Caki2 (cell line): Measurements from ENCODE around the gene SIN3A. TPM values are rescaled to one million over a fixed set of nuclear protein-coding genes. Genes with fewer than 3 reads are reported as not detected.
"Not testable (repeated sequence)": the region's sequence is repeated elsewhere in the genome, so short reads cannot be mapped to it uniquely, and the experiment has no call there.

Experiments
- DNase-seq: peaks from one replicate; pipeline ENCODE4 v3.0.0-alpha.2; 2015; ENCODE audit warnings: low read depth
- in situ Hi-C: cut with HindIII; loops from 2 replicates; pipeline ENCODE4 v1.10.0; 2016; ENCODE audit warnings: low sequenced_read_pairs, low pct_unique_long_range_greater_than_20kb, mixed read lengths
- total RNA-seq: library from RNA; depleted of rRNA; stranded (reverse); fragments of >200 nt; shearing (Covaris generic); gene quantifications from 2 replicates; pipeline ENCODE4 v1.2.3, GENCODE V29; 2014; ENCODE audit warnings: low replicate concordance; rRNA removed

SIN3A gene
- 17.7 and 32.6 TPM in 2 replicates for total RNA-seq

DNA sequence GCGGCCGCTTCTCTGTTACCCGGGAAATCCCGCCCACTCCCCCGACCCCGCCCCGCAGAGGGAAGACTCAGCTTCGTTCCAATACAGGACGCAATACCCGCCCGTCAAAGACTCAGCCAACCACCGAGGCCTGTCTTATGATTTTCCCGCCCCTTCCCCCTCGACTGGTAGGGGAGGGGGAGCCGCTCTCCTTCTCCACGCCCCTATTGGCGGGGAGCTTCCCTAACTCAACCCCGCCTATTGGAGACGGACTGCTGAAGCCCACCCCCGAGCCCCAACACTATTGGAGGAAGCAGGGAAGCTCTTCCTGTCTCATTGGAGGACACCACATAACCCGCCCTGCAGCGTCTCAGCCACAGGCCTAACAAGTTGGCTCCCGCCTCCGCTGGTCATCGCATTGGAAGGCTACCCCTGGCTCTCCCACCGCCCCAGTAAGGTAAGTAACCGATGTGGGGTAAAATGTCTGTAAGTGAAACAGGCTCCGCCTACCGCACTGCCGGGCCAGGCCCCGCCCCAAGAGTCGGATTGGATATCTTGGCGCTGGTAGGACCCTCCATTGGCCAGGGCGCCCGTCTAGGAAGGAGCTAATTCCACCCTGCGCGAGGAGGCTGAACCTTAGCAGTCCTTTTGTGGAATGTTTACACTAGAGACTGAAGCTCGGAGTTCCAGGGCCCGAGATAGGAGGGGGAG is at the start of gene SIN3A:
SIN3A (minus strand) TSS at position 17 of the 690 bp plus-strand sequence. CDS start 21,315 bp downstream, outside the sequence.
- in situ Hi-C loops = no loop called here
- DNase-seq = peak; percentile 100

DNA sequence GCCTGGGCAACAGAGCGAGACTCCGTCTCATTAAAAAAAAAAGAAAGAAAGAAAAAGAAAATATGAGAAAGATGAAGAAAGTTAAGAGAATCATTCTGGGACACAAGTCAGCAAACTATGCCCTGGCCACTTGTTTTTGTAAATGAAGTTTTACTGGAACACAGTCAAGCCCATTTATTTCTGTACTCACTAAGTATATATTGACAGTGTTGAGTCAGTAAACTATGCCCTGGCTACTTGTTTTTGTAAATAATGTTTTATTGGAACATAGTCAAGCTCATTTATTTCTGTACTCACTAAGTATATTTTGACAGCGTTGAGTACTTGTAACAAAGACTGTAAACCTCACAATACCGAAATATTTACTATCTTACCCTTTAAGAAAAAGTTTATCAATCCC is 42.2 kb upstream of the SIN3A start:
- in situ Hi-C loops = no loop called here
- DNase-seq = no peak

GRCh38 chr15:75483961-75484360 is 32.5 kb upstream of the SIN3A start:
- DNase-seq = no peak
- in situ Hi-C loops = no loop called here

- DNase-seq, in situ Hi-C loops: not testable (repeated sequence)
These were observed 32.1 kb upstream of the SIN3A start for GRCh38 chr15:75483556-75483955.

- in situ Hi-C loops = no loop called here
- no peak for DNase-seq
These were observed 31.6 kb upstream of the SIN3A start for GRCh38 chr15:75483106-75483505.

DNA sequence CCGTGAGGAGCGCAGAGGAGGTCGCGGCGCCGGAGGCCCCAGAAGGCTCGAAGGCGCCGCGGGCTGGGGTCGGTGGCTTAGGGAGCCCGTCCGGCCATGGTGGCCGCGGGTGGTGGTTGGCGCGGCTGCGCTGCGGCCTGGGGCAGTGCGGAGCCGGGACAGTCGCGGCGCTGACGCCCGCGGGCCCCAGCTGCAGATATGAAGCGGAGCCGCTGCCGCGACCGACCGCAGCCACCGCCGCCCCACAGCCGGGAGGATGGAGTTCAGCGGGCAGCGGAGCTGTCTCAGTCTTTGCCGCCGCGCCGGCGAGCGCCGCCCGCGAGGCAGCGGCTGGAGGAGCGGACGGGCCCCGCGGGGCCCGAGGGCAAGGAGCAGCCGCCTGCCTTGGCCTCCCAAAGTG is 29.0 kb upstream of the SIN3A start:
- in situ Hi-C loops, DNase-seq: not testable (repeated sequence)

DNA sequence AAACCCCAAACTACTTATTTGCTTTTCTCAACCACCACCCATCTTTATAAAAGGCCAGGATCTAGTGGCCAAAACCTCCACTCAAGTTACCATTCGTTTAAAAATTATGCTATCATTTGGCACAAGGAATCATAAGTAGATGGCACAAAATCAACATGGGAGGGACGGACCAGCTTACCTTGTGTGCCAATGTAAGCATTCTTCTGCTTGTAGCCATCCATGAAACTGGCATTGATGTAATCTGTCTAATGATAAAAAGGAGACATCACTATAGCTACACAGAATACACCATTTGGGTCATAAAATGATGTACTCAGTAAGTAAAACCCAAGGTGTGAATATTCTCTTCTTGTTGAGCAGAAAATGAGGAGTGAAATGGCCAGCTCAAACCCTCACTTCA is 28.2 kb upstream of the SIN3A start:
- no peak for DNase-seq
- in situ Hi-C loops = no loop called here

GRCh38 chr15:75477094-75477493 is 25.6 kb upstream of the SIN3A start:
- in situ Hi-C loops = not testable (repeated sequence)

GRCh38 chr15:75468913-75469598 is 17.6 kb upstream of the SIN3A start:
- in situ Hi-C loops = no loop called here
- no peak for DNase-seq

More at GRCh38 chr15:75477094-75477493, 25.6 kb upstream of the SIN3A start:
- not testable (repeated sequence) for DNase-seq

DNA sequence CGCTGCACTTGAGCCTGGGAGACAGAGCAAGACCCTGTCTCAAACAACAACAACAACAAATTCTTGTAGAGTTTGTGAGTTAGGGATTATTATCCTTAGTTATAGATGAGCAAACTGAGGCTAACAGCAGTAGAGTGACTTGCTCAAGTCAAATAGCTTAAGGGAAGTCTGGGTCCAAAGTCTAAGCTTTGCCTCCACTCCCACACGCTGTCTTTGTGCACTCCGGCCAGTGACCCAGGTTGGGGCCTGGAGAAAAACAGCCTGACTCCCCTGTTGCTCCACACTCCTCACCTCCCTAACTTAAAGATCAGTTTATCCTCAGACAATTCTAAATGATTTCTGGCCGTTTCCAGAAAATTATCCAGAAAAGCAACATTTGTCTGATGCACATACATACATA is 9.2 kb upstream of the SIN3A start:
- in situ Hi-C loops = no loop called here
- DNase-seq = no peak

GRCh38 chr15:75459581-75459980 is 8.1 kb upstream of the SIN3A start:
- in situ Hi-C loops = no loop called here
- no peak for DNase-seq

- no peak for DNase-seq
- in situ Hi-C loops = no loop called here
These were observed 5.2 kb upstream of the SIN3A start for GRCh38 chr15:75456710-75457109.

DNA sequence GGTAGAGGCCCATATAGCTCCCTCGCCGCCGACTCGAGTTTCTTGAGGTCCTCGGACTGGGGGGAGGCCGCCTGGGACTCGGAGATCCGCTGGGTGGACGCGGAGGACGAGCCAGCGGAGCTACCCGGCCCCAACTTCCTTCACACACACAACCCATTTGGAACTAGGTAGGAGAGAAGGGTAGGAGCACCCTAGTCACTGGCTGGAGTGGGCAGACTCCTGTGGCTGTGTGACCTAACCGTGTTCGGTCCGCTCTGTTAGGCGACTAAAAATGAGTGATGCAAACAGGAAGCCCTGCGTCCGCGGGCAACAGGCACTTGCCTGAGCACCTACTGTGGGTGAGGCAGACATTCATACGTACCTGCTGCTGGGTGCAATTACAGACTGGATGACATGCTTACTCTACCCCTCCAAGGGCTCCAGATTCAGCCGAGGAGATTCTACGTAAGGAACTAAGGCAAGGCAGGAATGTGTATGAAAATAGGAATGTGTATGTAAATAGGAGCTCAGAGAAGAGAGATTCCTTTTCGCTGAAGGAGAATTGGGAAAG is 4.6 kb upstream of the SIN3A start:
- peak; percentile 60 for DNase-seq

GRCh38 chr15:75455424-75455981 is 4.0 kb upstream of the SIN3A start:
- in situ Hi-C loops = no loop called here

More for the DNA sequence above, 4.6 kb upstream of the SIN3A start:
- in situ Hi-C loops = no loop called here

DNA sequence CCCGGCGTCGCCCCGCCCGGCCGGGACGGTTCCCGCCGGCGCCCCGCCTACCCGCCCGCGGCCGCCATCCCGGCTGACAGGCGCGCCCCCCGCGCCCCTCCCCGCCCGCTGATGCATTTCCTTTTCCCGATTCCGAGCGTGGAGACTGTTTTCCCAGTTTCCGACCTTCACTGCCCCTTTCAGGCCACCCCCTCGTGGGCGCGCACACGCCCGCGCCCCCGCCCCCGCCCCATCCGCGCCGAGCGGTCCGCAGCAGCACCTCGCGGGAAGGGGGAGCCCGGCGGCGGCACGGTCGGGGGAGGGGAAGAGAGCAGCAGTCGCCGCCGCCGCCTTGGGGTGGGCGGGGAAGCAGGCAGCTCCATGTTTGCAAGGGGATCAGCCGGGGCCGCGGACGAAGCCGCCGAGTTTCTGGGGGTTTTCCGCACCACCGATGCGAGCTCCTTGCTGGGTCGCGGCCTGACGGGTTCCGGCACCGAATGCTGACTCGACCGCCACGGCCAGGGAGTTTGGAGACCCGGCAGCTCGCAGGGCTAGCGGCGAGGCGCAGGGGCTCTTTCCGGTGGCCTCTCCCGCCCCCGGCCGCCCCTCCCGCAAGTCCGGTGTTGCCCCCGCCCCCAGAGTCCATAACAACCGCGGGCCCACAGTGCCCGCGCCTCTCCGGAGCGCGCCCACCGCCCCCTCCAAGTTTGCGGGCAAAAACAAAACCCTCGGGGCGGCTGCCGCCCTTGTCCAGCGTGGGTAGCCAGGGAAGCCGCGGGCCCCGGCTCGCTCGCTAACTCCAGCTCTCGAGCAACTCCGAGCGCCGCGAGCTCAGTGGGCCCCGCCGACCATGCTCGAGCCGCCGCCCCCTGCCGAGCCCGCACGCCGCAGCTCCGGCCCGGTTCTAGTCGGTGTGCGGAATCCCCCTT is 3.2 kb upstream of the SIN3A start:
- in situ Hi-C loops = no loop called here
- peak; percentile 64 for DNase-seq

More at GRCh38 chr15:75455424-75455981, 4.0 kb upstream of the SIN3A start:
- DNase-seq = peak; percentile 81

DNA sequence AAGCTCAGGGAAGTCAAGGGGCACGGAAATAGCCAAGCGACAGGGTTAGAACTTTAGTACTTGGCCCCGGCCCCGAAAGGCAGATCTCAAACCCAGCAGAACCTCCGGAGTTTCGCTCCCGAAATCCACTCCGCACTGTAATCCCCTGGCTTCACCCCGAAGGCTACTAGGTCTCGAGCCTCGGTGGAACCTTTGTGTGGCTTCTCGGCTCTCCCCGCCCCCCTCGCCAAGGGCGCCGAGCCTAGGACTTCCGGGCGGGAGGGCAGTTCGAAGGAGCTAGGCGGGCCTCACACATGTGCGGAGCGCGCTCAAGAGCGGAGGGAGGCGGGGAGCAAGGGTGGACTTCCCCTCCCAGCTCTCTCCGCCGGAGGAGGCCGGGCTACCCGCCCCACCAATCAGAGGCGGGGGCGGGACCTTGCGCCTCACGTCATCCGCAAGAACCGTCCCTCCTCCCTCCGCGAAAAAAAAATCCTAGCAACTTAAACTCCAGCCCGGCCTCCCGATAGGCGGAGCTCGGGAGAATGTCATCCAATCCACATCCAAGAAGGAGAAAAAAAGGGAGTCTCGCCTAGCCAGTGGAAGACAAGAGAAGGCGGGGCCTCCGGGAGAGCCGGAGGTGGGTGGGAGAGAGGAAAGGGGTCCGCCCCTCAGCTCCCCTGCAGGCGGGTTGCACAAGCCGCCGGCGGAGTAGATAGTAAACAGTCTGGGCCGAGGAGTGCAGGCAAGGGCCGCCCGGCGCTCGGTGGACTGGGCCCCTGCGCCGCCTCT is 2.4 kb upstream of the SIN3A start:
- in situ Hi-C loops = no loop called here
- DNase-seq = peak; percentile 100
